ENCODE measurements around the gene HBB. TPM values are rescaled to one million over a fixed set of nuclear protein-coding genes. Genes with fewer than 3 reads are reported as not detected.

HBB gene
- total RNA-seq, 2 donors from 2014 or later = not detected

DNA sequence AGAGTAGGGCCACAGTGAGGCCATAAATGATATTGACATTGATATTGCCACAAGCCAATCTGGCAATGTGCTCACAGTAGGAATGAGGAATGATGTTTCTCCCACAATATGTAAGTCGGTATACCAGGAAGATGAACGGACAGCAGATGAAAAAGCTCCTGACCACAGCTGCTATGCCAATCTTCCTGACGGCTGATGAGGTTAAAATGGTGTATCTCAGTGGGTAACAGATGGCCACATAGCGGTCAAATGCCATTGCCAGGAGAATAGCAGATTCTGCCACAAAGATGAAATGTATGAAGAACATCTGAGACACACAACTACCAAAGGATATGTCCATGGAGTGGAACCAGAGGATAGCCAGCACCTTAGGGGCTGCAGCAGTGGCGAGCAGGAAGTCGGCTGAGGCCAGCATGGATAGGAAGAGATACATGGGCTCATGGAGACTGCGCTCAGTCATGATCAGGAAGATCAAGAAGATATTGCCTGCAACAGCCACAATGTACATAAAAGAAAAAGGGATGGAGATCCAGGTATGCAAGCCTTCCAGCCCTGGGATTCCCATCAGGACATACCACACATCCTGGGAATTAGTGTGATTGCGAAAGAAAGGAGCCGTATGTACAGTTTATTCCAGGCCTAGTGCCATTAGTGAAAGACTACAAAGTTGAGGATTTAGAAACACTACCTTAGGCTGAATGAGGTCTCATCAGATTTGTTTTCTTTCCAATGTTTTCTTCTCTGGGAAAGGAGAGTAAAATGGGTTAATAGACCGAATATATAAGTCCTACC lies 48.6 kb downstream of the HBB start:
- 85 to 86% methylated on average over 7 to 9 of the region's 10 CpGs for WGBS, 2 experiments (ENCODE audit: insufficient coverage in 1 of 2, insufficient read length in 1 of 2)

More for the DNA sequence above, 48.6 kb downstream of the HBB start:
- Histone ChIP-seq H3K27ac (ENCODE audit: low read depth, low read length) (no peak overlapping the region), H3K9ac (ENCODE audit: extremely low read depth, low read length, poor library complexity, severe bottlenecking) (no peak overlapping the region), H3K4me3 (ENCODE audit: low read length) (no peak overlapping the region), H3K27me3 (ENCODE audit: control insufficient read depth, insufficient read depth, low read length, poor library complexity, severe bottlenecking) (no peaks in the 10 kb centered on the region), H3K9me3 (ENCODE audit: control insufficient read depth, low read length) (no peaks in the 10 kb centered on the region), H3K36me3 (ENCODE audit: control insufficient read depth, insufficient read depth, low read length) (no peaks in the 10 kb centered on the region), H3K4me1 (ENCODE audit: control insufficient read depth, insufficient read depth, low read length) (no peaks in the 10 kb centered on the region)
- Mint-ChIP-seq H3K9me3 (peaks cover 5% of the 10 kb centered on the region), H3K4me3 (no peak overlapping the region), H3K36me3 (ENCODE audit: low read depth) (no peaks in the 10 kb centered on the region), H3K4me1 (peaks cover 2% of the 10 kb centered on the region), H3K27me3 (ENCODE audit: insufficient read depth) (no peaks in the 10 kb centered on the region), H3K27ac (no peak overlapping the region)
- TF ChIP-seq, protein P1, sequence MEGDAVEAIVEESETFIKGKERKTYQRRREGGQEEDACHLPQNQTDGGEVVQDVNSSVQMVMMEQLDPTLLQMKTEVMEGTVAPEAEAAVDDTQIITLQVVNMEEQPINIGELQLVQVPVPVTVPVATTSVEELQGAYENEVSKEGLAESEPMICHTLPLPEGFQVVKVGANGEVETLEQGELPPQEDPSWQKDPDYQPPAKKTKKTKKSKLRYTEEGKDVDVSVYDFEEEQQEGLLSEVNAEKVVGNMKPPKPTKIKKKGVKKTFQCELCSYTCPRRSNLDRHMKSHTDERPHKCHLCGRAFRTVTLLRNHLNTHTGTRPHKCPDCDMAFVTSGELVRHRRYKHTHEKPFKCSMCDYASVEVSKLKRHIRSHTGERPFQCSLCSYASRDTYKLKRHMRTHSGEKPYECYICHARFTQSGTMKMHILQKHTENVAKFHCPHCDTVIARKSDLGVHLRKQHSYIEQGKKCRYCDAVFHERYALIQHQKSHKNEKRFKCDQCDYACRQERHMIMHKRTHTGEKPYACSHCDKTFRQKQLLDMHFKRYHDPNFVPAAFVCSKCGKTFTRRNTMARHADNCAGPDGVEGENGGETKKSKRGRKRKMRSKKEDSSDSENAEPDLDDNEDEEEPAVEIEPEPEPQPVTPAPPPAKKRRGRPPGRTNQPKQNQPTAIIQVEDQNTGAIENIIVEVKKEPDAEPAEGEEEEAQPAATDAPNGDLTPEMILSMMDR (conservative IDR thresholded peaks at IDR 0.05) = no peak
- DNase-seq = no peak

Other genes starting within 250 kb of the HBB start
- not detected for gene OR51L1, start 232.2 kb downstream of the HBB start, total RNA-seq
- not detected for gene OR52J3, start 180.5 kb downstream of the HBB start, total RNA-seq
- gene OR52E2, start 167.4 kb downstream of the HBB start, total RNA-seq = not detected
- gene OR52E1, start 157.5 kb downstream of the HBB start, total RNA-seq = not detected
- under 1 TPM; 0.13 to 0.15 TPM for gene OR52A5, start 88.7 kb downstream of the HBB start, total RNA-seq
- gene OR52A1, start 72.3 kb downstream of the HBB start, total RNA-seq = 10 to 100 TPM in 1 of 2 donors, 1 to 10 TPM in 1; 2.5 to 14.3 TPM
- not detected for gene OR51V1, start 26.4 kb downstream of the HBB start, total RNA-seq
- not detected for gene HBD, start 7.4 kb upstream of the HBB start, total RNA-seq
- gene HBG1, start 22.8 kb upstream of the HBB start, total RNA-seq = not detected
- gene HBG2, start 27.7 kb upstream of the HBB start, total RNA-seq = under 1 TPM; 0.59 to 0.62 TPM
- 1 to 10 TPM in 1 of 2 donors, under 1 TPM in 1; 0.81 to 6.1 TPM for gene HBE1, start 42.9 kb upstream of the HBB start, total RNA-seq
- not detected for gene OR51B4, start 74.9 kb upstream of the HBB start, total RNA-seq
- gene OR51B2, start 97.2 kb upstream of the HBB start, total RNA-seq = under 1 TPM in 1 of 2 donors, not detected in 1; 0.51 TPM
- gene OR51B5, start 116.5 kb upstream of the HBB start, total RNA-seq = 1 to 10 TPM in 1 of 2 donors, under 1 TPM in 1; 0.93 to 1.8 TPM
- gene OR51B6, start 124.4 kb upstream of the HBB start, total RNA-seq = under 1 TPM in 1 of 2 donors, not detected in 1; 0.29 TPM
- gene OR51M1, start 156.7 kb upstream of the HBB start, total RNA-seq = 1 to 10 TPM in 1 of 2 donors, under 1 TPM in 1; 0.55 to 1.1 TPM
- 1 to 10 TPM in 1 of 2 donors, under 1 TPM in 1; 0.24 to 1.6 TPM for gene OR51Q1, start 195.0 kb upstream of the HBB start, total RNA-seq
- not detected for gene OR51I1, start 214.4 kb upstream of the HBB start, total RNA-seq
- gene OR51I2, start 222.3 kb upstream of the HBB start, total RNA-seq = not detected

Data from endodermal cell (in vitro differentiated cells).